HepG2 (cell line): ENCODE measurements around the gene PNKD. TPM values are rescaled to one million over a fixed set of nuclear protein-coding genes. Genes with fewer than 3 reads are reported as not detected.

Source experiments
- BRCA1 ChIP-seq: sonication (generic); formaldehyde crosslinking; IDR thresholded peaks from 2 replicates; pipeline ENCODE4 v1.4.0; 2020; ENCODE audit warnings: missing genetic modification reagents
- ERF ChIP-seq: IDR thresholded peaks from 2 replicates; pipeline ENCODE4 v1.6.1; 2018; ENCODE audit warnings: missing biosample characterization, missing genetic modification reagents
- FOXO4 ChIP-seq: sonication (generic); formaldehyde crosslinking; conservative IDR thresholded peaks from 2 replicates; pipeline ENCODE4 v1.8.1; 2023; ENCODE audit warnings: missing genetic modification reagents
- GMEB1 ChIP-seq: sonication (generic); formaldehyde crosslinking; IDR thresholded peaks from 2 replicates; pipeline ENCODE4 v1.5.1; 2020; ENCODE audit warnings: missing genetic modification reagents, mild to moderate bottlenecking, borderline replicate concordance
- MTA1 ChIP-seq: sonication (generic); formaldehyde crosslinking; IDR thresholded peaks from 2 replicates; pipeline ENCODE4 v1.4.0; 2020; ENCODE audit warnings: missing genetic modification reagents, mild to moderate bottlenecking, borderline replicate concordance
- NKX3-1 ChIP-seq: sonication (generic); formaldehyde crosslinking; IDR thresholded peaks from 2 replicates; pipeline ENCODE4 v1.5.0; 2020; ENCODE audit warnings: missing genetic modification reagents
- POGK ChIP-seq: sonication (generic); formaldehyde crosslinking; conservative IDR thresholded peaks from 2 replicates; pipeline ENCODE4 v1.8.0; 2022; ENCODE audit warnings: mild to moderate bottlenecking, moderate library complexity, missing genetic modification reagents
- RARA ChIP-seq: IDR thresholded peaks from 2 replicates; pipeline ENCODE4 v1.6.1; 2016; ENCODE audit warnings: missing genetic modification reagents, missing compliant biosample characterization
- RFXAP ChIP-seq: sonication (generic); formaldehyde crosslinking; IDR thresholded peaks from 2 replicates; pipeline ENCODE4 v1.4.0; 2020; ENCODE audit warnings: missing genetic modification reagents, borderline replicate concordance
- ZNF275 ChIP-seq: sonication (generic); formaldehyde crosslinking; IDR thresholded peaks from 2 replicates; pipeline ENCODE4 v1.8.0; 2022; ENCODE audit warnings: missing genetic modification reagents, mild to moderate bottlenecking, inconsistent platforms, borderline replicate concordance
- polyA plus RNA-seq, 8 experiments: library from polyadenylated mRNA; depleted of rRNA in 3 of 8; stranded (reverse) in 7 of 8; unstranded in 1 of 8; fragments of >200 nt; fragmentation: Illumina TruSeq in 4 of 8; extraction: Trizol in 4 of 8; gene quantifications; 2 replicates each; pipeline versions ENCODE4 v1.2.1 to v1.2.3, GENCODE V29; 2011 to 2016; ENCODE audit warnings: low read depth in 4 of 8, missing spikeins in 1 of 8, mixed read lengths in 1 of 8; ENCODE audit not compliant: insufficient read depth in 1 of 8
- total RNA-seq, 5 experiments: library from RNA; depleted of rRNA; stranded (reverse); fragments of >200 nt; fragmentation: Illumina TruSeq; extraction: Trizol; gene quantifications; 2 replicates each; pipeline ENCODE4 v1.2.3, GENCODE V29; 2016; ENCODE audit warnings: low read depth in 1 of 5
- TF ChIP-seq, protein P1 (sequence below): sonication (generic); formaldehyde crosslinking; IDR thresholded peaks from 2 replicates; pipeline ENCODE4 v1.4.0; 2020; ENCODE audit warnings: missing genetic modification reagents, low read depth, mild to moderate bottlenecking, borderline replicate concordance
- TF ChIP-seq, protein P2 (sequence below): IDR thresholded peaks from 2 replicates; pipeline ENCODE4 v1.6.1; 2016; ENCODE audit warnings: control low read depth
- TF ChIP-seq, protein P3 (sequence below): sonication (generic); formaldehyde crosslinking; IDR thresholded peaks from 2 replicates; pipeline ENCODE4 v1.4.0; 2020; ENCODE audit warnings: missing genetic modification reagents, borderline replicate concordance
- TF ChIP-seq, protein P4 (sequence below): sonication (generic); formaldehyde crosslinking; IDR thresholded peaks from 2 replicates; pipeline ENCODE4 v1.5.0; 2020; ENCODE audit warnings: missing genetic modification reagents

PNKD gene
- total and polyA plus RNA-seq, 2 of the 13 experiments (the other 11 are each of a cell fraction or from before 2014, with no cell fraction given) = 55.9 to 80.4 TPM

DNA sequence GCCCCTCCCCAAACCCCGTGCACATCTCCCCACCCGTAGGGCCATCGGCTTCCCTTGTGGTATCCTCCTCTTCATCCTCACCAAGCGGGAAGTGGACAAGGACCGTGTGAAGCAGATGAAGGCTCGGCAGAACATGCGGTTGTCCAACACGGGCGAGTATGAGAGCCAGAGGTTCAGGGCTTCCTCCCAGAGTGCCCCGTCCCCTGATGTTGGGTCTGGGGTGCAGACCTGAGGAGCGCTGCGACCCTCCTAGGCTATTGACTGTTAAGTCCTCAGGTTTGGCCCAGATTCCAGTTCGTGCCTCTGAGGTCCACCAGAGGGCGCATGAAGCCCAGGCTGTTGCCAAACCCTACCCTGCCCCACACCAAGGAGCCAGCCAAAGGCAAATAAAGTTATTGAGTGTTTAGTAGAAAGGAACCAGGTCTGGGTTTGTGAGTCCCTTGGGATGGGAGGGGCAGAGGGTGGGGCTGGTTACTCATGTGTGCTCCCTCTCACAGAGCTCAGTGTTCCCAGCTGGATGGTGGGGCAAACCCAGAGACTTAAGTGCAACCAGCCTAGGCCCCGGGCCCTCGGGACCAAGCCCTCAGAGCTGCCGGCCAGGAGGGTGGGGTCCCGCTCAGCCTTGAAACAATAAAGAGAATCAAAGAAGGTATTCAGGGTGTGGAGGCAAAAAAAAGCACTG is 2.4 kb downstream of the PNKD start (continued):
- TF ChIP-seq POGK (CRISPR knock-in tag) = 0 out of 2 replicates have a peak, but pooled peaks have one; percentile 47
- TF ChIP-seq ZNF275 (CRISPR knock-in tag) = no peak
- TF ChIP-seq NKX3-1 (CRISPR knock-in tag) = peak; percentile 36; the same call in 1 of the 2 replicates
- TF ChIP-seq, protein P1, sequence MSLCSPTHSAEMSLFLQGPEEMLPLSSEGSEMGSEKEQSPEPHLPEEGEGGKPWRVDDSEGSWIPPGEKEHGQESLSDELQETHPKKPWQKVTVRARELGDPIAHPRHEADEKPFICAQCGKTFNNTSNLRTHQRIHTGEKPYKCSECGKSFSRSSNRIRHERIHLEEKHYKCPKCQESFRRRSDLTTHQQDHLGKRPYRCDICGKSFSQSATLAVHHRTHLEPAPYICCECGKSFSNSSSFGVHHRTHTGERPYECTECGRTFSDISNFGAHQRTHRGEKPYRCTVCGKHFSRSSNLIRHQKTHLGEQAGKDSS = no peak; the same call in 1 of the 2 replicates
- 0 out of 2 replicates have a peak, but pooled peaks have one; percentile 24 for TF ChIP-seq BRCA1
- no peak for TF ChIP-seq MTA1 (CRISPR knock-in tag)
- TF ChIP-seq, protein P2, sequence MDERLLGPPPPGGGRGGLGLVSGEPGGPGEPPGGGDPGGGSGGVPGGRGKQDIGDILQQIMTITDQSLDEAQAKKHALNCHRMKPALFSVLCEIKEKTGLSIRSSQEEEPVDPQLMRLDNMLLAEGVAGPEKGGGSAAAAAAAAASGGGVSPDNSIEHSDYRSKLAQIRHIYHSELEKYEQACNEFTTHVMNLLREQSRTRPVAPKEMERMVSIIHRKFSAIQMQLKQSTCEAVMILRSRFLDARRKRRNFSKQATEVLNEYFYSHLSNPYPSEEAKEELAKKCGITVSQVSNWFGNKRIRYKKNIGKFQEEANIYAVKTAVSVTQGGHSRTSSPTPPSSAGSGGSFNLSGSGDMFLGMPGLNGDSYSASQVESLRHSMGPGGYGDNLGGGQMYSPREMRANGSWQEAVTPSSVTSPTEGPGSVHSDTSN = no peak
- TF ChIP-seq, protein P3, sequence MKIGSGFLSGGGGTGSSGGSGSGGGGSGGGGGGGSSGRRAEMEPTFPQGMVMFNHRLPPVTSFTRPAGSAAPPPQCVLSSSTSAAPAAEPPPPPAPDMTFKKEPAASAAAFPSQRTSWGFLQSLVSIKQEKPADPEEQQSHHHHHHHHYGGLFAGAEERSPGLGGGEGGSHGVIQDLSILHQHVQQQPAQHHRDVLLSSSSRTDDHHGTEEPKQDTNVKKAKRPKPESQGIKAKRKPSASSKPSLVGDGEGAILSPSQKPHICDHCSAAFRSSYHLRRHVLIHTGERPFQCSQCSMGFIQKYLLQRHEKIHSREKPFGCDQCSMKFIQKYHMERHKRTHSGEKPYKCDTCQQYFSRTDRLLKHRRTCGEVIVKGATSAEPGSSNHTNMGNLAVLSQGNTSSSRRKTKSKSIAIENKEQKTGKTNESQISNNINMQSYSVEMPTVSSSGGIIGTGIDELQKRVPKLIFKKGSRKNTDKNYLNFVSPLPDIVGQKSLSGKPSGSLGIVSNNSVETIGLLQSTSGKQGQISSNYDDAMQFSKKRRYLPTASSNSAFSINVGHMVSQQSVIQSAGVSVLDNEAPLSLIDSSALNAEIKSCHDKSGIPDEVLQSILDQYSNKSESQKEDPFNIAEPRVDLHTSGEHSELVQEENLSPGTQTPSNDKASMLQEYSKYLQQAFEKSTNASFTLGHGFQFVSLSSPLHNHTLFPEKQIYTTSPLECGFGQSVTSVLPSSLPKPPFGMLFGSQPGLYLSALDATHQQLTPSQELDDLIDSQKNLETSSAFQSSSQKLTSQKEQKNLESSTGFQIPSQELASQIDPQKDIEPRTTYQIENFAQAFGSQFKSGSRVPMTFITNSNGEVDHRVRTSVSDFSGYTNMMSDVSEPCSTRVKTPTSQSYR (CRISPR knock-in tag) = peak; percentile 34; the same call in 1 of the 2 replicates
- TF ChIP-seq ERF (CRISPR knock-in tag) = peak; percentile 61; the same call in 1 of the 2 replicates
- TF ChIP-seq GMEB1 (CRISPR knock-in tag) = 0 out of 2 replicates have a peak, but pooled peaks have one; percentile 59
- TF ChIP-seq RARA = peak; percentile 17; the same call in 1 of the 2 replicates
- 0 out of 2 replicates have a peak, but pooled peaks have one; percentile 61 for TF ChIP-seq RFXAP
- TF ChIP-seq FOXO4 (CRISPR knock-in tag) = no peak
- TF ChIP-seq, protein P4, sequence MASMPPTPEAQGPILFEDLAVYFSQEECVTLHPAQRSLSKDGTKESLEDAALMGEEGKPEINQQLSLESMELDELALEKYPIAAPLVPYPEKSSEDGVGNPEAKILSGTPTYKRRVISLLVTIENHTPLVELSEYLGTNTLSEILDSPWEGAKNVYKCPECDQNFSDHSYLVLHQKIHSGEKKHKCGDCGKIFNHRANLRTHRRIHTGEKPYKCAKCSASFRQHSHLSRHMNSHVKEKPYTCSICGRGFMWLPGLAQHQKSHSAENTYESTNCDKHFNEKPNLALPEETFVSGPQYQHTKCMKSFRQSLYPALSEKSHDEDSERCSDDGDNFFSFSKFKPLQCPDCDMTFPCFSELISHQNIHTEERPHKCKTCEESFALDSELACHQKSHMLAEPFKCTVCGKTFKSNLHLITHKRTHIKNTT (CRISPR knock-in tag) = no peak
